Ovary (tissue), 9 donors: ENCODE data around the gene ALG5. TPM values are rescaled to one million over a fixed set of nuclear protein-coding genes. Genes with fewer than 3 reads are reported as not detected.

Experiments used
- DNase-seq, 5 donors: peaks; one replicate each; pipeline ENCODE4 v3.0.0-alpha.2; 2019 to 2020
- H3K27ac ChIP-seq, 2 donors: fragments of 200-600 bp; one replicate each; pipeline versions ENCODE4 v1.5.1 to v1.8.0; 2019 to 2022
- H3K27me3 ChIP-seq: fragments of 200-600 bp; one replicate; pipeline ENCODE4 v1.8.0; 2022
- H3K36me3 ChIP-seq: fragments of 200-600 bp; sonication (generic); one replicate; pipeline ENCODE4 v1.5.1; 2019
- H3K4me1 ChIP-seq: one replicate; pipeline ENCODE4 v1.8.1; 2013; ENCODE audit warnings: mild to moderate bottlenecking, moderate library complexity; ENCODE audit not compliant: insufficient read depth
- H3K4me3 ChIP-seq: fragments of 200-600 bp; sonication (generic); one replicate; pipeline ENCODE4 v1.5.1; 2017
- H3K9me3 ChIP-seq, 2 donors: fragments of 200-600 bp in 1 of 2; sonication (generic) in 1 of 2; one replicate each; pipeline versions ENCODE4 v1.5.1 to v1.8.1; 2013 to 2019; ENCODE audit warnings: mild to moderate bottlenecking in 1 of 2, moderate library complexity in 1 of 2
- CTCF ChIP-seq, 3 donors: fragments of 450-650 bp in 2 of 3; fragments of 200-600 bp in 1 of 3; IDR thresholded peaks; one replicate each; pipeline versions ENCODE4 v1.5.1 to v1.8.0; 2016 to 2022; ENCODE audit warnings: antibody characterized with exemption in 3 of 3, mild to moderate bottlenecking in 1 of 3
- EP300 ChIP-seq: sonication (generic); formaldehyde crosslinking; IDR thresholded peaks from one replicate; pipeline ENCODE4 v1.6.1; 2017; ENCODE audit warnings: antibody characterized with exemption
- POLR2A ChIP-seq: fragments of 450-650 bp; IDR thresholded peaks from one replicate; pipeline ENCODE4 v1.6.1; 2017; ENCODE audit warnings: antibody characterized with exemption, mild to moderate bottlenecking, moderate library complexity
- WGBS, 3 donors: extraction: QIAGEN DNeasy Blood & Tissue Kit in 1 of 3; methylation state at CpG; one replicate each; pipeline versions ENCODE4 v1.1.5 to v1.1.7; 2013 to 2017; 5-methylcytosine and 5-hydroxymethylcytosine counted together
- intact Hi-C, 4 donors: fragments of 100-400 bp; cut with DNase I; formaldehyde crosslinking; loops; one replicate each; pipeline versions ENCODE4 v1.11.0 to v1.15.1; 2022 to 2023
- polyA plus RNA-seq, 2 donors: library from polyadenylated mRNA; stranded (reverse); fragments of 200-250 nt in 1 of 2; fragments of 350-450 nt in 1 of 2; fragmentation: Illumina TruSeq in 1 of 2; extraction: RNeasy Lipid Tissue Mini Kit (QIAGEN cat#74804) in 1 of 2; gene quantifications; one replicate each; pipeline ENCODE4 v1.2.3, GENCODE V29; 2013 to 2014
- total RNA-seq, 7 donors: library from RNA; depleted of rRNA in 2 of 7; stranded (reverse); fragments of >200 nt in 2 of 7; fragmentation: NEBNext Ultra II Directional in 3 of 7; extraction: Animal tissue kit (Norgen Biotek cat#: 25700) in 3 of 7; gene quantifications; one replicate each; pipeline versions ENCODE4 v1.1.0 to v1.2.4, GENCODE V29; 2016 to 2023
- donor health status: DM: no; HTN: no; CAD: no; lungs with moderate emphysema.
- donor health status: DM: no; HTN: no; CAD: no.
- donor health status: Bipolar disorder and iron deficiency.
- donor health status: DM: yes; HTN: yes; CAD: no.
- donor health status: DM: no; HTN: no; CAD: no.
- donor health status: DM: yes; HTN: yes; CAD: no.

The ALG5 gene
- total and polyA plus RNA-seq, 9 donors, result 19.8 to 37.7 (median 24.6) TPM

GRCh38 chr13:37040789-37041188, 41.6 kb upstream of the ALG5 start:
- no peak for DNase-seq
- TF ChIP-seq CTCF (IDR thresholded peaks at IDR 0.05) (no peak), POLR2A (no peak)
- intact Hi-C loops, result no loop called here
- Histone ChIP-seq H3K9me3 (no peaks in the 10 kb centered on the region), H3K27ac (no peak overlapping the region), H3K36me3 (no peaks in the 10 kb centered on the region), H3K4me3 (no peak overlapping the region), H3K4me1 (no peaks in the 10 kb centered on the region), H3K27me3 (no peaks in the 10 kb centered on the region)

GRCh38 chr13:37039896-37040295, 40.8 kb upstream of the ALG5 start:
- no peaks in the 10 kb centered on the region for H3K36me3 ChIP-seq
- H3K27me3 ChIP-seq, result no peaks in the 10 kb centered on the region
- TF ChIP-seq CTCF (IDR thresholded peaks at IDR 0.05) (no peak), POLR2A (no peak), EP300 (no peak)
- H3K4me3 ChIP-seq, result no peak overlapping the region
- intact Hi-C loops, result no loop called here
- no peaks in the 10 kb centered on the region for H3K4me1 ChIP-seq
- no peaks in the 10 kb centered on the region for H3K9me3 ChIP-seq
- no peak overlapping the region for H3K27ac ChIP-seq
- DNase-seq, result no peak

- Histone ChIP-seq H3K27ac (no peak overlapping the region), H3K4me3 (no peak overlapping the region), H3K27me3 (no peaks in the 10 kb centered on the region), H3K9me3 (no peaks in the 10 kb centered on the region), H3K4me1 (no peaks in the 10 kb centered on the region), H3K36me3 (no peaks in the 10 kb centered on the region)
- 94 to 98% (median 97%) methylated on average over 3 of the region's 3 CpGs for WGBS, 3 donors
- no peak for DNase-seq
- no peak for TF ChIP-seq POLR2A
- no peak for TF ChIP-seq EP300
- intact Hi-C loops, result no loop called here
Measured at GRCh38 chr13:37037241-37037640, 38.1 kb upstream of the ALG5 start.

GRCh38 chr13:37029617-37030016, 30.5 kb upstream of the ALG5 start:
- Histone ChIP-seq H3K36me3 (no peaks in the 10 kb centered on the region), H3K9me3 (no peaks in the 10 kb centered on the region), H3K27me3 (no peaks in the 10 kb centered on the region), H3K27ac (no peak overlapping the region), H3K4me1 (no peaks in the 10 kb centered on the region), H3K4me3 (no peak overlapping the region)
- intact Hi-C loops, result no loop called here
- no peak for DNase-seq
- TF ChIP-seq POLR2A, result no peak
- WGBS, 3 donors, result 93 to 96% (median 95%) methylated on average over 4 of the region's 4 CpGs

- no peak overlapping the region for H3K4me3 ChIP-seq
- intact Hi-C loops, result no loop called here
- no peaks in the 10 kb centered on the region for H3K27me3 ChIP-seq
- no peak overlapping the region for H3K27ac ChIP-seq
- TF ChIP-seq EP300 (no peak), POLR2A (no peak), CTCF (IDR thresholded peaks at IDR 0.05) (no peak)
- WGBS, 3 donors, result 82 to 86% (median 84%) methylated on average over 2 of the region's 2 CpGs
- no peaks in the 10 kb centered on the region for H3K9me3 ChIP-seq
- no peak for DNase-seq
- H3K36me3 ChIP-seq, result no peaks in the 10 kb centered on the region
- no peaks in the 10 kb centered on the region for H3K4me1 ChIP-seq
Measured at GRCh38 chr13:37027639-37028038, 28.5 kb upstream of the ALG5 start.

GRCh38 chr13:37026771-37027170, 27.6 kb upstream of the ALG5 start:
- TF ChIP-seq CTCF (IDR thresholded peaks at IDR 0.05), result no peak
- TF ChIP-seq EP300, result no peak
- TF ChIP-seq POLR2A, result no peak
- intact Hi-C loops, result no loop called here
- Histone ChIP-seq H3K9me3 (no peaks in the 10 kb centered on the region), H3K27ac (no peak overlapping the region), H3K4me3 (no peak overlapping the region), H3K27me3 (no peaks in the 10 kb centered on the region), H3K36me3 (no peaks in the 10 kb centered on the region), H3K4me1 (no peaks in the 10 kb centered on the region)
- WGBS, 3 donors, result 95 to 99% (median 96%) methylated on average over 1 of the region's 1 CpG
- no peak for DNase-seq
